GM12878 (cell line): ENCODE measurements around the gene HSF2BP. TPM values are rescaled to one million over a fixed set of nuclear protein-coding genes. Genes with fewer than 3 reads are reported as not detected.
A peak's percentile ranks its signal among the peaks of the same experiment; 100 is the strongest.

ENCODE experiments used
- ATAC-seq: fragments of 200-7000 bp; cut with Tn5 transposase; 3 replicates; pipeline ENCODE4 v1.9.1; 2020; ENCODE audit warnings: mild to moderate bottlenecking, moderate library complexity
- BruUV-seq: library from RNA; stranded (reverse); fragments of 400-500 nt; replicated peaks from 2 replicates; lab custom pipeline; 2021; lab: Mats Ljungman, UMichigan
- CTCF ChIA-PET: fragments of 300-600 bp; sonication (Branson Sonifier 250); formaldehyde crosslinking; extraction: SDS; loops from one replicate; lab custom pipeline; 2021; ENCODE audit warnings: inconsistent platforms; lab: Yijun Ruan, JAX
- POLR2A ChIA-PET: fragments of 350-600 bp; formaldehyde crosslinking; extraction: SDS; loops from one replicate; lab custom pipeline; 2021; ENCODE audit warnings: inconsistent platforms; lab: Charles Lee
- RAD21 ChIA-PET: fragments of 300-600 bp; sonication (Branson Sonifier 250); formaldehyde crosslinking; loops from one replicate; lab custom pipeline; 2023; ENCODE audit warnings: antibody characterized with exemption; ENCODE audit not compliant: unreplicated experiment; lab: Charles Lee
- SMC1A ChIA-PET: fragments of 300-600 bp; sonication (Branson Sonifier 250); formaldehyde crosslinking; loops from one replicate; lab custom pipeline; 2023; ENCODE audit not compliant: unreplicated experiment, uncharacterized antibody; lab: Charles Lee
- DNase-seq: peaks from one replicate; pipeline ENCODE4 v3.0.0-alpha.2; 2011; ENCODE audit warnings: low read depth, low spot score
- FAIRE-seq: peaks from 3 replicates; lab custom pipeline; 2011; peaks lifted over from hg19 to GRCh38; lab: Jason Lieb, UNC
- H2AFZ ChIP-seq: 2 replicates; pipeline ENCODE4 v1.6.0; 2011; ENCODE audit warnings: low read depth, low read length, control low read depth; ENCODE audit not compliant: control insufficient read depth
- H3K27ac ChIP-seq: 2 replicates; pipeline ENCODE4 v1.5.1; 2011; ENCODE audit warnings: control low read depth; ENCODE audit not compliant: control insufficient read depth, insufficient read depth
- H3K27me3 ChIP-seq, 2 experiments: replicated peaks in 1 of 2; 2 replicates each; pipeline versions ENCODE4 v1.6.0 to v1.6.1; 2011; ENCODE audit warnings: low read length in 1 of 2; ENCODE audit not compliant: control insufficient read depth in 2 of 2, insufficient read depth in 2 of 2
- H3K36me3 ChIP-seq, 2 experiments: 2 replicates each; pipeline ENCODE4 v1.5.1; 2011; ENCODE audit warnings: low read length in 1 of 2; ENCODE audit not compliant: control insufficient read depth in 2 of 2, insufficient read depth in 2 of 2
- H3K4me1 ChIP-seq: 2 replicates; pipeline ENCODE4 v1.6.1; 2011; ENCODE audit warnings: mild to moderate bottlenecking, low read length, moderate library complexity, mixed read lengths; ENCODE audit not compliant: control insufficient read depth, insufficient read depth
- H3K4me2 ChIP-seq: 2 replicates; pipeline ENCODE4 v1.6.0; 2011; ENCODE audit warnings: control low read depth; ENCODE audit not compliant: control insufficient read depth, insufficient read depth
- H3K4me3 ChIP-seq: fragments of 200-600 bp; sonication (generic); 2 replicates; pipeline ENCODE4 v1.5.1; 2016
- H3K79me2 ChIP-seq: 2 replicates; pipeline ENCODE4 v1.6.0; 2011; ENCODE audit warnings: low read length; ENCODE audit not compliant: control insufficient read depth, insufficient read depth
- H3K9ac ChIP-seq: 2 replicates; pipeline ENCODE4 v1.8.0; 2011; ENCODE audit warnings: low read length, control low read depth, mixed read lengths; ENCODE audit not compliant: control insufficient read depth, insufficient read depth
- H3K9me3 ChIP-seq: replicated peaks from 3 replicates; pipeline ENCODE4 v1.5.1; 2011; ENCODE audit warnings: mild to moderate bottlenecking, low read length; ENCODE audit not compliant: control insufficient read depth, insufficient read depth
- H4K20me1 ChIP-seq: 2 replicates; pipeline ENCODE4 v1.6.0; 2011; ENCODE audit not compliant: control insufficient read depth, insufficient read depth
- CBX3 ChIP-seq: fragments of 200-600 bp; sonication (generic); IDR thresholded peaks from 2 replicates; pipeline ENCODE4 v1.6.1; 2016; ENCODE audit warnings: low read depth, borderline replicate concordance
- ESRRA ChIP-seq: IDR thresholded peaks from 2 replicates; pipeline ENCODE4 v1.6.1; 2012; ENCODE audit warnings: mild to moderate bottlenecking, low read length, improper control_type of control experiment
- NR2C1 ChIP-seq: fragments of 450-650 bp; IDR thresholded peaks from 2 replicates; pipeline ENCODE4 v1.6.1; 2017; ENCODE audit warnings: antibody characterized with exemption, mild to moderate bottlenecking, moderate library complexity
- SMC3 ChIP-seq: IDR thresholded peaks from 2 replicates; pipeline ENCODE4 v1.6.1; 2011; ENCODE audit warnings: low read length, improper control_type of control experiment, borderline replicate concordance
- SREBF2 ChIP-seq: IDR thresholded peaks from 2 replicates; pipeline ENCODE4 v1.6.1; 2012; ENCODE audit warnings: mild to moderate bottlenecking, low read length
- TAF1 ChIP-seq: IDR thresholded peaks from 2 replicates; pipeline ENCODE4 v1.6.1; 2011; ENCODE audit warnings: mild to moderate bottlenecking, low read depth, low read length, borderline replicate concordance
- ZZZ3 ChIP-seq: IDR thresholded peaks from 2 replicates; pipeline ENCODE4 v1.6.1; 2011; ENCODE audit warnings: low read depth; ENCODE audit not compliant: control insufficient read depth, insufficient read length
- WGBS: methylation state at CpG from one replicate; pipeline ENCODE4 v1.1.6; 2016; ENCODE audit warnings: low lambda C conversion rate; ENCODE audit not compliant: insufficient replicate concordance, insufficient coverage; ENCODE audit errors: missing lambda C conversion rate; 5-methylcytosine and 5-hydroxymethylcytosine counted together
- in situ Hi-C: fragments of 300-500 bp; cut with MboI; formaldehyde crosslinking; loops from 9 replicates; pipeline ENCODE4 v1.14.3; 2018; ENCODE audit warnings: mixed read lengths
- intact Hi-C: fragments of 100-400 bp; cut with micrococcal nuclease; formaldehyde crosslinking; loops from one replicate; pipeline ENCODE4 v1.14.2; 2022; ENCODE audit not compliant: unreplicated experiment
- polyA plus RNA-seq, 11 experiments: library from polyadenylated mRNA; depleted of rRNA in 4 of 11; unstranded in 6 of 11; stranded (reverse) in 5 of 11; fragments of >200 nt; fragmentation: Nextera tagmentation in 4 of 11; fragmentation: Illumina TruSeq in 1 of 11; extraction: Ambion mirVana in 4 of 11; extraction: Trizol in 1 of 11; gene quantifications; 1 replicate in 1 of 11; 2 replicates in 10 of 11; pipeline versions ENCODE4 v1.2.1 to v1.2.3, GENCODE V29; 2011 to 2016; ENCODE audit warnings: inconsistent platforms in 2 of 11, missing spikeins in 2 of 11, low read depth in 1 of 11
- total RNA-seq, 4 experiments: library from RNA; depleted of rRNA in 3 of 4; stranded (reverse); fragments of >200 nt in 3 of 4; fragmentation: Illumina TruSeq in 1 of 4; extraction: Trizol in 1 of 4; gene quantifications; 2 replicates each; pipeline versions ENCODE4 v1.2.1 to v1.2.3, GENCODE V29; 2013 to 2021
- TF ChIP-seq, protein P1 (sequence below): IDR thresholded peaks from 2 replicates; pipeline ENCODE4 v1.6.1; 2011; ENCODE audit warnings: low read depth, low read length, improper control_type of control experiment, borderline replicate concordance
- TF ChIP-seq, protein P2 (sequence below): fragments of 450-650 bp; IDR thresholded peaks from 2 replicates; pipeline ENCODE4 v1.6.1; 2014; ENCODE audit warnings: mild to moderate bottlenecking
- TF ChIP-seq, protein P3 (sequence below): fragments of 450-650 bp; IDR thresholded peaks from 2 replicates; pipeline ENCODE4 v1.6.1; 2016; ENCODE audit warnings: mild to moderate bottlenecking
- TF ChIP-seq, protein P4 (sequence below): fragments of 450-650 bp; IDR thresholded peaks from 2 replicates; pipeline ENCODE4 v1.6.1; 2017; ENCODE audit warnings: borderline replicate concordance

The HSF2BP gene
- total and polyA plus RNA-seq, 10 of the 15 experiments (the other 5 are each of a cell fraction or from before 2014, with no cell fraction given) = 0.07 to 0.81 (median 0.35) TPM

DNA sequence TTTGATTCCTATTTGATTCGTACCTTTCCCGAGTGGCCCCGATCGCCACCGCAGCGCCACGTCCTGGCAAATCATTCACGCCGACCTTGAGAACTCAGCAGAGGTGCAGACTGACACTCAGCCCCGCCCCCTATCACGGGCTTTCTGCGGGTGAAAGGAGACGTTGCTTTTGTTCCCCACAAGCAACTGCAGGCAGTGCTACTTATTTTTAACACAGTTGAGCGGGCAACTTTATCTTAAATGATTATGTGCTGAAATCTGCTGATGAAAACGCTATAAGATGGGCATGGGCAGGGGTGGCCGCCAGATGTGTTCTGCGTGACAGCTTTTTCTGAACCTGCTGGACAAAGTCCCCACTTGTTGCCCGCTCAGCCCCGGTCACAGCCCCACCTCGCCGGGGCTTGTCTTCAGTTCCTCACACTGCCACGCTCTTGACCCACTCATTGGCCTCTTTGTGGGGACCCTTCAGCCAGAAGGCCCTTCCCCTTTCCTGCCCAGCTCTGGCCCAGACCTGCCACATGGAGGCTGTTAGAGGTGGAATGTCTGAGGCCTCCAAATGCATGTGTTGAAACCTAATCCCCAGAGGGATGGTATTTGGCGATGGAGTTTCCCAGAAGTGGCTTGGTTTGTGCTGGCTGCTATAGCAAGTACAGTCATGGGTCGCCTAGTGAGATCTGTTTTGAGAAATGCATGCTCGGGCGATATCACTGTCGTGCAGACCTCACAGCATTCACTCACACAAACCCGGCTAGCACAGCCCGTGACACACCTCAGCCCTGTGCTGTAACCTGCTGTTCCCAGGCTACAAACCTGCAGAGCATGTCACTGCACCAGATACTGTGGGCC is 44.0 kb upstream of the HSF2BP start:
- no TSS peak for BruUV-seq
- Histone ChIP-seq H3K4me3 (no peak overlapping the region), H4K20me1 (no peaks in the 10 kb centered on the region), H2AFZ (0 out of 2 replicates have a peak overlapping the region, but pooled peaks have one; percentile 12), H3K36me3 (no peaks in the 10 kb centered on the region), H3K79me2 (no peaks in the 10 kb centered on the region), H3K4me1 (peaks cover 6% of the 10 kb centered on the region), H3K9ac (no peak overlapping the region), H3K27ac (no peak overlapping the region), H3K4me2 (0 out of 2 replicates have a peak overlapping the region, but pooled peaks have one; percentile 9), H3K27me3 (no peaks in the 10 kb centered on the region; a peak in 1 of 4 replicates), H3K9me3 (no peaks in the 10 kb centered on the region)
- intact Hi-C loops (no loop called here), in situ Hi-C loops (no loop called here)
- TF ChIP-seq TAF1 (no peak), NR2C1 (no peak), ZZZ3 (no peak), ESRRA (no peak), CBX3 (no peak), SREBF2 (no peak), SMC3 (no peak)
- TF ChIP-seq, protein P1, sequence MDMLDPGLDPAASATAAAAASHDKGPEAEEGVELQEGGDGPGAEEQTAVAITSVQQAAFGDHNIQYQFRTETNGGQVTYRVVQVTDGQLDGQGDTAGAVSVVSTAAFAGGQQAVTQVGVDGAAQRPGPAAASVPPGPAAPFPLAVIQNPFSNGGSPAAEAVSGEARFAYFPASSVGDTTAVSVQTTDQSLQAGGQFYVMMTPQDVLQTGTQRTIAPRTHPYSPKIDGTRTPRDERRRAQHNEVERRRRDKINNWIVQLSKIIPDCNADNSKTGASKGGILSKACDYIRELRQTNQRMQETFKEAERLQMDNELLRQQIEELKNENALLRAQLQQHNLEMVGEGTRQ = no peak
- TF ChIP-seq, protein P2, sequence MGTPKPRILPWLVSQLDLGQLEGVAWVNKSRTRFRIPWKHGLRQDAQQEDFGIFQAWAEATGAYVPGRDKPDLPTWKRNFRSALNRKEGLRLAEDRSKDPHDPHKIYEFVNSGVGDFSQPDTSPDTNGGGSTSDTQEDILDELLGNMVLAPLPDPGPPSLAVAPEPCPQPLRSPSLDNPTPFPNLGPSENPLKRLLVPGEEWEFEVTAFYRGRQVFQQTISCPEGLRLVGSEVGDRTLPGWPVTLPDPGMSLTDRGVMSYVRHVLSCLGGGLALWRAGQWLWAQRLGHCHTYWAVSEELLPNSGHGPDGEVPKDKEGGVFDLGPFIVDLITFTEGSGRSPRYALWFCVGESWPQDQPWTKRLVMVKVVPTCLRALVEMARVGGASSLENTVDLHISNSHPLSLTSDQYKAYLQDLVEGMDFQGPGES = no peak
- TF ChIP-seq, protein P3, sequence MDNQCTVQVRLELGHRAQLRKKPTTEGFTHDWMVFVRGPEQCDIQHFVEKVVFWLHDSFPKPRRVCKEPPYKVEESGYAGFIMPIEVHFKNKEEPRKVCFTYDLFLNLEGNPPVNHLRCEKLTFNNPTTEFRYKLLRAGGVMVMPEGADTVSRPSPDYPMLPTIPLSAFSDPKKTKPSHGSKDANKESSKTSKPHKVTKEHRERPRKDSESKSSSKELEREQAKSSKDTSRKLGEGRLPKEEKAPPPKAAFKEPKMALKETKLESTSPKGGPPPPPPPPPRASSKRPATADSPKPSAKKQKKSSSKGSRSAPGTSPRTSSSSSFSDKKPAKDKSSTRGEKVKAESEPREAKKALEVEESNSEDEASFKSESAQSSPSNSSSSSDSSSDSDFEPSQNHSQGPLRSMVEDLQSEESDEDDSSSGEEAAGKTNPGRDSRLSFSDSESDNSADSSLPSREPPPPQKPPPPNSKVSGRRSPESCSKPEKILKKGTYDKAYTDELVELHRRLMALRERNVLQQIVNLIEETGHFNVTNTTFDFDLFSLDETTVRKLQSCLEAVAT = no peak
- TF ChIP-seq, protein P4, sequence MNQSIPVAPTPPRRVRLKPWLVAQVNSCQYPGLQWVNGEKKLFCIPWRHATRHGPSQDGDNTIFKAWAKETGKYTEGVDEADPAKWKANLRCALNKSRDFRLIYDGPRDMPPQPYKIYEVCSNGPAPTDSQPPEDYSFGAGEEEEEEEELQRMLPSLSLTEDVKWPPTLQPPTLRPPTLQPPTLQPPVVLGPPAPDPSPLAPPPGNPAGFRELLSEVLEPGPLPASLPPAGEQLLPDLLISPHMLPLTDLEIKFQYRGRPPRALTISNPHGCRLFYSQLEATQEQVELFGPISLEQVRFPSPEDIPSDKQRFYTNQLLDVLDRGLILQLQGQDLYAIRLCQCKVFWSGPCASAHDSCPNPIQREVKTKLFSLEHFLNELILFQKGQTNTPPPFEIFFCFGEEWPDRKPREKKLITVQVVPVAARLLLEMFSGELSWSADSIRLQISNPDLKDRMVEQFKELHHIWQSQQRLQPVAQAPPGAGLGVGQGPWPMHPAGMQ = no peak
- ChIA-PET CTCF (no interaction called here), RAD21 (no interaction called here), POLR2A (no interaction called here), SMC1A (no interaction called here)
- ATAC-seq (peak; percentile 41), FAIRE-seq (no peak), DNase-seq (no peak)
- 33% methylated on average over 29 of the region's 29 CpGs for WGBS
